HG02884 (cell line): ENCODE data around the gene FANCF.
"Not testable (repeated sequence)": the region's sequence is repeated elsewhere in the genome, so short reads cannot be mapped to it uniquely, and the experiment has no call there.

Experiments
- ATAC-seq: cut with Tn5 transposase; IDR thresholded peaks from one replicate; pipeline ENCODE4 v1.9.1; 2021; ENCODE audit warnings: mild to moderate bottlenecking, moderate library complexity; ENCODE audit not compliant: unreplicated experiment

Gene FANCF

DNA sequence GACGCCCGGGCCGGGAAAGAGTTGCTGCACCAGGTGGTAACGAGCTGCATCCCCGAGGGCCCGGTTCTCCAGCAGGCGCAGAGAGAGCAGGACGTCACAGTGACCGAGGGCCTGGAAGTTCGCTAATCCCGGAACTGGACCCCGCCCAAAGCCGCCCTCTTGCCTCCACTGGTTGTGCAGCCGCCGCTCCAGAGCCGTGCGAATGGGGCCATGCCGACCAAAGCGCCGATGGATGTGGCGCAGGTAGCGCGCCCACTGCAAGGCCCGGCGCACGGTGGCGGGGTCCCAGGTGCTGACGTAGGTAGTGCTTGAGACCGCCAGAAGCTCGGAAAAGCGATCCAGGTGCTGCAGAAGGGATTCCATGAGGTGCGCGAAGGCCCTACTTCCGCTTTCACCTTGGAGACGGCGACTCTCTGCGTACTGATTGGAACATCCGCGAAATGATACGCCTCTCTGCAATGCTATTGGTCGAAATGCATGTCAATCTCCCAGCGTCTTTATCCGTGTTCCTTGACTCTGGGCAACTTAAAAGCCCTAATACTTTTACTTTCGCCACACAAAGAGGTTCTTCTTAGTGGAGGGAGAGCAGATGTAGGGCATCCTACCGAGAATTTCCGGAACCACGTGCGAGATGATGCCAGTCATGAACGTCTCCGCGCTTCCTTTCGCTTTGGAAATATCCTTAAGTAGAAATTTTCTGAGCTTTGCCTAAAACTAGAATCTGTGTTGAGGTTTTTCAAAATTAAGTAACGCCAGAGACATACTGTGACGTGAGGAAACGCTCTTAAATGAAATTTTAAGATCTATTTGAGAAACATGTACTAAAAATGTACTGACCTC is at the start of gene FANCF:
Gene FANCF, minus strand, starts transcription at position 376 of the 840 bp plus-strand sequence. Its CDS starts 13 bp downstream, at position 363.
- peak; percentile 96 for ATAC-seq

- no peak for ATAC-seq
Measured at GRCh38 chr11:22674470-22675439, 49.1 kb upstream of the FANCF start.

- no peak for ATAC-seq
Measured at GRCh38 chr11:22671751-22672150, 46.1 kb upstream of the FANCF start.

DNA sequence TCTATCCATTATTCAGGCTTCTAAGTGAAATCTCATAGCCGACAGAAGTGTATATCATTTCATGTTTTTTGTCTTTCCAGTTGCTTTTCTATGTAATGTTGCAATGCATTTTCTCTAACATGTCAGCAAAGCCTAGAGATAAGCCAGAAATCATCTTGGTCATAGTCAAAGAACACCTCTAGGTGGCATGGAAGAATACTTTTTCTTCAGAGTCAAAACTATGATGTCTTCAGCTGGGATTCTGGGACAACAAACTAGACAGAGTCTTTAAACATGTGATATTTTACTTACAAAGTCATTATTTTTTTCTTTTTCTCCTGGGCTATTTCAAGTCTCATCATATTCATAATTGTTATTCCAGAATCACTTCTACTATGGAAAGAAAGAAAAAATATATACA is 45.2 kb upstream of the FANCF start:
- no peak for ATAC-seq

DNA sequence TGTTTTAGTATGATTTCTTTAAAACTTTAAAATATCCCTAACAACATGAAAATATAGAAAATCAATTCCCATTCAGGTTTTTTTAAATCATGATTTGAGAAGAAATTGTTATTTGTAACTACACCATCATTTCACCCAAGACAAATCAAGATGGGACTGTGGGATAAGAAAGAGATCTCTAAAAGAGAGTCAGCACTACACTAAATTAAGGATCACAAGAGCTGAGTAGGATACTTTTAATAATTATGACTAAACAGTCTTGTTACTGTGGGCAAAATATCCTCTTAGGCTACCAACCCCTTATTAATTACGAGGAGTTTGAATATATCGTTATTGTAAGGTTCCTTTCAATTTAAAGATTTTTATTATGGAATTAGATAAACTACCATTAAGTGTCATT is 43.7 kb upstream of the FANCF start:
- no peak for ATAC-seq

DNA sequence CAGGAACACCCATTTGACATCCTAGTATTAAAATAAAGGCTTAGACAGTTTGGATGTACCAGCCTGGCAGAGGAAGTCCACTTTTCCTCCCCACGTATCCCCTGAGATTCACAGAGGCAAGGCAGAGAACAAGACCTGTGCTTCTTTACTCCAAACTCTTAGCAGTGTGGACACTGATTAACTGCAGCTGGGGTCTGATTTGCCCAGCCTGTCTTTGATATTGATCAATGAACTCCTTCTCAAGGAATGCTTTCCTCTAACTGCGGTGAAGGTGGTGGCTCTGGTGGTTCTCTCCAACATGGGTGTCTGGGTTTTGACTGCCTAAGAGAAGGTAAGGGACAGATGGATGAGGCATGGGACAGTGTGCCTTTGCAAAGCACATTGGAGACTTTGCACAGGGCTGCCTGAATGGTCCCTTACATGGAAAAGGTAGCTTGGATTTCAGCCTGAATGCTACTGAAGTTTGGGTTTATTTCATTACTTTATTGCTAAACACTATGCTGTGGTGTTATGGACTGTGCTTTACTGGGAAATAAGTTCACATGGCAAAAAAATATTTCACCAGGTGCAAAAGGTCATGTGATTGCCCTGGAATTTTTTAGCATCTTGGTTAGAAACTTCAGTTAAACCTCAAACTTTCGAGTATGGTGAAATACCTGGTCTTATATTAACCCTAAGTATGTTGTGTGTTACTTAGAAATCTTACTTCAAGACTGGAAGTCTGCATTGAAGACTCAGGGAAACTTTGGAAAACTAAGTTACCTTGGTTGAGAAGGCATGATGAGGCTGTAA is 42.6 kb upstream of the FANCF start:
- ATAC-seq = no peak

GRCh38 chr11:22666688-22667439 is 41.2 kb upstream of the FANCF start:
- peak; percentile 38 for ATAC-seq

DNA sequence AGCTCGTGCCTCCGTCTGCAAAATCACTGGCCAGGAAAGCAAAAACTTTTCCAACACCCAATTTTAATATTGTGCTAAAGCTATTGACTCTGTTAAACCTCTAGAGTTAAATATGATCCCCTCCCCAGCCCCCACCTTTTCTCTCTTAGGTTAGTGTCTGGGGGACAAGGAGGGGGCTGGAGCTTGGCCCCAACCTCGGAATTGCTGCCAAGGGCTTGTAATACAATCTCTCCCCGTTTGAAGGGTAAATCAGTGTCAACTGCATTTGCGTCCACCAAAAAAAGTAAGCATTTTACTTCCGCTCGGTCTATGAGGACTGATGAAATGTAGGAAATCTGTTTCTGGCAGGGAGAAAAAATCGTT is 40.7 kb upstream of the FANCF start, which contains the start of gene GAS2:
Gene GAS2, plus strand, starts transcription at position 287 of the 363 bp plus-strand sequence. CDS start 8,259 bp downstream, outside the sequence.
- ATAC-seq = peak; percentile 12

- no peak for ATAC-seq
Measured at GRCh38 chr11:22659783-22660182, 34.2 kb upstream of the FANCF start.

DNA sequence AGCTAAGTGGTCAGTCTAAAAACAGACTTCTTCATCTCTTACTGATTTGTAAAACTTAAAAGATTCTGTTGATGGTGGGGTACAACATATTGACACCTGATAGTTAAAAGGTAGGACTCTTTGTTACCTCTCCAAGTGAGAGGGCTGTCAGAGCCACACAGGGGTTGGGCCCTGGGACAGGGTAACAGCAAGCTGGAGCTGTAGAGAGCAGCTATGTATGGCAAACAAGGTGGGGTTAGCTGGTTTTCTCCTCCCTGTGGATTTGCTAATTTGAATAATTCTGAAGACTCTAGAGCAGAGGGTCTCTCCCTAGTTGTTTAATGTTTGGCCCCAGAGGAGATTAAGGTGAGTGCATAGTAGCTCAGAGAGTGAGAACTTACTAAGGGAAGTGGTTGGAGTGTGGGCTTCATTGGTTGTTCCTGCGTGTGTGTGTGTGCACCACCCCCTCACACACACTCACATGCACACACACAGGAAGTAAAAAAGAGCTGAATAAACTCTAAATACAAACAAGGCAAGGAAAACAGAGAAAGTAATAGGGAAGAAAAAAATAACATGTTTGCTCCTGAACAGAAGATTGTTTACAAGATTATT is 31.6 kb upstream of the FANCF start:
- peak; percentile 95 for ATAC-seq

GRCh38 chr11:22656130-22656529 is 30.5 kb upstream of the FANCF start:
- ATAC-seq = no peak

GRCh38 chr11:22652346-22652745 is 26.7 kb upstream of the FANCF start:
- not testable (repeated sequence) for ATAC-seq

DNA sequence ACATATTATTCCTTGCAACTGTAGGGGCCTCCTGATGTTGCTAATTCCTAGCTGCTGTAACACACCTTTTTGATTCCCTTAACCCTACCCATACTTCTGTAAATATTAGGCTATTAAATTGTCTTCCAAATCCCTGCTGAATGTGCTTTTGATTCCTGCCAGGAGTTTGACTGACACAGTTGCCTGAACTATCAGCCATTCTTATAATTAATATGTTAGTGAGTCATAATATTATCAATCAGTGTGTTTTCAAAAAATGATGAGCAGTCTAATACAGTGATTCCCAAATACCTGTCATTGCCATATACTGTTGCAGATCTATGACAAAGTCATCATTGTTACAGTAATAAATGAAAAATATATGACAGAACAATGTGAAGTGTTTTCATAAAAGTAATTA is 15.9 kb upstream of the FANCF start:
- no peak for ATAC-seq

GRCh38 chr11:22640862-22641261 is 15.2 kb upstream of the FANCF start:
- ATAC-seq = no peak

DNA sequence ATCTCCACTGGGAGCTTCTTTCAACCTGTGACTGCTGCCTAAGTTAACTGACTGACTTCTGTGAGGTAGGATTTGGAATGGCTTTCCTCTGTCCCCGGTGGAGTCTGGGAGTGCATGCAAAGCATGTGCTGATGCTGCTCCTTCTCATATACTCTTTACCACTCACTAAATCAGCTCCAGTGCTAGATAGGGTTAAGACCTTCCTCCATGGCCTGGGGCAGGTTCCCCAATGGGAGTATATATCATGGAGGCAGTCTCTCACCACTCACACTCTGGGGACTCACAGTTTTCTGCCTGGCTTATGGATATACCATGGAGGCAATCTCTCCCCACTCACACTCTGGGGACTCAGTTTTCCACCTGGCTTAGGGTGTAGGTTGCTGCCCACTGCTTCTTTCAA is 10.1 kb upstream of the FANCF start:
- ATAC-seq = no peak

DNA sequence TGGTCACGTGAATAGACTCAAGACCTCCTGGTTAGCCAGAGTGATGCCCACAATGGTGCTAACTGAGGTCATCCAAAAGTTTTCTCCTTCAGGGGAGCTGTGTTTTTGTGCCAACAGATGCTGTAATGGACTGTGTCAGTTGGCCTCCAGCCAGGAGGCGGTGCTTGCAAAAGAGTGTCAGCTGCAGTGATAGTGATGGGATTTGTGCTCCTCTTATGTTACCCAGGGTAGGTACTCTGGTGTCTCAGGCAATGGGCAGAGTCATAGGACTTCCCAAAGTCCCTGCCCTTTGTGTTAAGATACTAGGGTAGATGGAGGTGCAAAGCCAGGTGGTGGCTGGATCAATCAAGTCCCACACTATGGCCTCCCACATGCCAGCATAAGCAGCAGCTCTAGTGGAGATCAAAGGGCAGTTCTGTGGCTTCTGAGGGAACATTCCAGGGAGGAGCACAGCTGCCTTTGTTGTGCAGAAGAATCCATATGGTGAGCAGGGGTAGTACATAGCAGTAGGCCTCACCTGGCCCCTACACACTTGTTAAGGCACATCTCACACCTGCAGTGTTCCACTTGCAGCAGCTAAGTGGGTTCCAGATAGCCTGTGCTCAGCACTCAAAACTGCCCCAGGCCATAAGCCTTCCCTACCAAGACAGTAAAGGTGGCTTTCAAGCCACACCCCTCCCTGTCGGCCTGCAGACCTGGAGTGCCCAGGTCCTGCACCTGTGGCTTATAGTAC is 9.4 kb upstream of the FANCF start:
- no peak for ATAC-seq

- no peak for ATAC-seq
Measured at GRCh38 chr11:22633354-22633902, 7.8 kb upstream of the FANCF start.

DNA sequence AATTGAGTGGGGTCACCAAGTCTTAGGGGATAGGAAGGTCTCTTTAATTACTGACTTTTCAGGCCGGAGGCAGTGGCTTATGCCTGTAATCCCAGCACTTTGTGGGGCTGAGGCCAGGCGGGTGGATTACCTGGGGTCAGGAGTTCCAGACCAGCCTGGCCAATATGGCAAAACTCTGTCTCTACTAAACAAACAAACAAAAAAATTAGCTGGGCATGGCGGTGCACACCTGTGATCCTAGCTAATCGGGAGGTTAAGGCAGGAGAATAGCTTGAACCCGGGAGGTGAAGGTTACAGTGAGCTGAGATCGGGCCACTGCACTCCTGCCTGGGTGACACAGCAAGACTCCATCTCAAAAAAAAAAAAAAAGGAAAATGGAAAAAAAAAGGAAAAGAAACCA is 1.8 kb upstream of the FANCF start:
- no peak for ATAC-seq
